Stimulated activated CD8-positive, alpha-beta memory T cell treated with anti-CD3 and anti-CD28 coated beads, Interleukin-15, amount 100 ng/mL, for 24 hours (primary cell): Measurements from ENCODE around the gene ARHGEF40.

Source experiments
- DNase-seq: peaks from one replicate; pipeline ENCODE4 v3.0.0-alpha.2; 2020; ENCODE audit warnings: low read depth

Gene ARHGEF40

GRCh38 chr14:21098892-21099595 is 28.9 kb downstream of the ARHGEF40 start:
- DNase-seq: no peak

DNA sequence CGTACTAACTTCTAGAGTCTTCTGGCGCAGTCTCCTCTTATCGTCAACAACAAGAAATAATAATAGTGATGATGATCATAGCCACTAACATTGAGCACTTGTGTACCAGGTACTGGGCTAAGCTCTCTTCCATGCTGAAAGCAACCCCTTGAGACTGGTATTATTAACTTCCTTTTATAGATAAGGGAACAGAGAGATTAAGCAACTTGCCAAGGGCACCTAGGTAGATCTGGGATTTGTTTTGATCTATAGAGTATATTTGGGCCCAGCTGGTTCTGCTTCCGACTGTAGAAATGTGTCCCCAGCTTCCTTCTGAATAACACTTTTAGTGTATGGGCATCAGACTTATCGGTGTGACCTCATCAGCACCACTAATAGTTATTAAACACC is 29.5 kb downstream of the ARHGEF40 start:
- no peak for DNase-seq

GRCh38 chr14:21100931-21101330 is 30.8 kb downstream of the ARHGEF40 start, which contains the start of gene TMEM253:
TSS of gene TMEM253 (plus strand) at chr14:21101066. CDS start at chr14:21101344, 278 bp downstream.
- no peak for DNase-seq

DNA sequence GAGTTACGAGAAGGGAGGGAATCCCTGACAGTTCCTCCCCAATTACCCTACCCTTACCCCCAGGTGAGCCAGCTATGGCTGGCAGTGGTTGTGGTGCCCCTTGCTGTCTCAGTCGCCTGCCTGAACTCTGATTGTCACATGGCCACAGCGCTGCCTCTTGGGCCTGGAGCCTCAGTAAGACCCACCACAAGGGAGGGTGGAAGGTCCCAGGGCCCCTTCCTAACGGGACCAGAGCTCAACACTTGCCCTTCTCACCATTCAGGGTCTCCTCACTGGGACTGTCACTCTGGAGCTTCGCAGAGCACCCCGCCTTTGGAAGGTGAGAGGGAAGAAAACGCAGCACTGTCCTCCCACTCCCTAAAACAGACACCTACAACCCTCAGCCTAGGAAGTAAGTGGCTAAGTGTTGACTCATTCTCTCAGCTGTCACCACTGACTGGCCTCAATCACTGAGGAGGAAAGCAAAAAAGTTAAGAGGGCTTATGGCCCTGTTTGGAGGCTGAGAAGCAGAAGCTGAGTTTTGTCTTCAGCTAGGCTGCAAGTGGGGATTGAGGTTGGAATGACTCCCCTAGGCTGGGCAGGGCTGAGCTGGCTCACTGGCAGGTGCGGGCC is 31.8 kb downstream of the ARHGEF40 start:
- no peak for DNase-seq

DNA sequence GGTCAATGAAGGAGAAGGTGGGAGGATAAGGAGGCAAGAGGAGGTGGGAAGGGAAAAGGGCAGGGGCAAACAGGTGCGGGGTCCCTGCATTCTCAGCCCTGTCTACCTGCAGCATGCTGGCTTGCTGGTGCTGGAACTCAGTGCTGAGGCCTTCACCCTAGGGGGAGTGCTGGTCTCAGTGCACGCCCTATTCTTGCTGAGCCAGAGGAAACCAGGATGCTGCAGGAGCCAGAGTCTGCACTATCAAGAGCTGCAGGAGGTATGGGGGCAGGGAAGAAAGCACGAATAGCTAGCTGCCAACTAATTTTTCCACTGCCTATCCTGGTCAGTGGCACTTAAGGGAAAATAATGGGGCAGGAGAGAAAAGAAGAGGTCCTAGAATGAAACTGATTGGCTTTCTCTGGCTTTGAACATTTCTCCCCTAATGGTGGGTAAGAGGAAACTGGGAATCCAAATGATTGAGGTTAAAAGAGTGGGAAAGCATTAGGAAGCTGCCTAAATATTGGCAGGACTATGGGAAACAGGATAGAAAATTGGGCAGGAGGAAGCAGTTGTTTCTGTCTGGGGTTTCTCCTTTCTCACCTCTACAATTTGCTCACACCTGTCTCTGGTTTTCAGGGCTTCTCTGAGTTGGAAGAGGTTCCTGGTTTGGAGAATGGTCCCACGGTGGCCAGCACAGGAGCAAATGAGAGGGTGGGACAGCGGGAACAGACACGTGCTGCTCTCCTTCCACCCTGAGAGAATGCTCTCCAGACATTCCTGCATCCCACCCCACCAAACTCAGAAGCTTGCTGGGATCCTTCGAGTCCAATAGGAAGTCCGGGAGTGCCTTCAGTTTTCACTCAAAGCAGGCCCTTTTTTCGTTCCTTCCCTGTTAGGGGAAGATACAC is 32.7 kb downstream of the ARHGEF40 start:
- DNase-seq: no peak

- no peak for DNase-seq
Measured at GRCh38 chr14:21103411-21103709, 33.3 kb downstream of the ARHGEF40 start.

DNA sequence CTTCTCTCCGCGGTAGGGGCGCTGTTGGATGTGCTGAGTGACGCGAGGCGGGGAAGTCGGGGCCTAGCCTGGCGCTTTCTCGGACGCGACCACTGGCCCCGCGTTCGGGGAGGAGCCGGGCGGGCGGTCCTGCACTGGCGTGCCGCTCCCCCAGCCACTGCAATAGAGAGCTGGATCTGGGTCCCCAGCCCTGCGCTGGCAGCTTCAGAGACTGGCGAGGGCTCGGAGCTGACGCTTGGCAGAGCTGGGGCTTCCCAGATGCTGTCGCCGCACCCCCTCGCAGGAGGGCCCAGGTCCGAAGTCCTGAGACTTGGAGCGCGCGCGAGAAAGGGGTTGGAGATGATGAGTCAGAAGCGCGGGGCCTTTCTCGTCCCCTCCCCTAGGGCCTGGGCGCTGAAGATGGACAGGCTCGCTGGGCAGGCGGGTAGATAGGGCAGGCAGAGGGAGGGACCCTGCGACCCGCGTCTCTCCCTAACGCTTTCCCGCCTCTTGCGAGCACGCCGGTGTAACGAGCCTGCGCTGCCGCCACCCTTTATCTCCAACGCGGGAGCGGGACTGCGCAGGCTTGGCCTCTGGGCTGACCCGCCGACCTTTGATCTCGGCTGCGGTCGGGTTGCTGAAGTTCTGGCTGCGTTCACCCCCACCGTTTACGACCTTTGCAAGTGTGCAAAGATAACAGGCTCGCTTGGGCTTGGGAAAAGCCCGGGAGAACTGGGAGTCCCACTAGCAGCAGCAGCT is 33.8 kb downstream of the ARHGEF40 start:
- peak; percentile 73 for DNase-seq

- no peak for DNase-seq
Measured at GRCh38 chr14:21104448-21105060, 34.5 kb downstream of the ARHGEF40 start.

DNA sequence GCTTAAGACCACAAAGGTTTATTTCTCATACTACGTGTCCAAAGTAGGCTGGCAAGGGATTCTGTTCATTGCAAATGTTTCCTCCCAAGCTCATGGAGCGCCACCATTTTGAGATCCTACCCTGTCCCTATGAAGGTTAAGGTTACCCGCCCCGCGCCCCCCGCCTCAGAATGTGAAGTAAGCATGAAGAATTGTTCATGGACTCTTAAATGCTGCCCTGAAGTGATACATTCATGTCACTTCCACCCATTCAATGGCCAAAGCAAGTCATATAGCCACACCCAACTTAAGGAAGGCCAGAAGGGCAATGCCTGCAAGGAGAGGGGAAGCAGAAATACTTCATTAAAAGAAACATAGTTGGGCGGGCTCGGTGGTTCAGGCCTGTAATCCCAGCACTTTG is 35.0 kb downstream of the ARHGEF40 start:
- DNase-seq: no peak

- no peak for DNase-seq
Measured at GRCh38 chr14:21106176-21106497, 36.0 kb downstream of the ARHGEF40 start.

DNA sequence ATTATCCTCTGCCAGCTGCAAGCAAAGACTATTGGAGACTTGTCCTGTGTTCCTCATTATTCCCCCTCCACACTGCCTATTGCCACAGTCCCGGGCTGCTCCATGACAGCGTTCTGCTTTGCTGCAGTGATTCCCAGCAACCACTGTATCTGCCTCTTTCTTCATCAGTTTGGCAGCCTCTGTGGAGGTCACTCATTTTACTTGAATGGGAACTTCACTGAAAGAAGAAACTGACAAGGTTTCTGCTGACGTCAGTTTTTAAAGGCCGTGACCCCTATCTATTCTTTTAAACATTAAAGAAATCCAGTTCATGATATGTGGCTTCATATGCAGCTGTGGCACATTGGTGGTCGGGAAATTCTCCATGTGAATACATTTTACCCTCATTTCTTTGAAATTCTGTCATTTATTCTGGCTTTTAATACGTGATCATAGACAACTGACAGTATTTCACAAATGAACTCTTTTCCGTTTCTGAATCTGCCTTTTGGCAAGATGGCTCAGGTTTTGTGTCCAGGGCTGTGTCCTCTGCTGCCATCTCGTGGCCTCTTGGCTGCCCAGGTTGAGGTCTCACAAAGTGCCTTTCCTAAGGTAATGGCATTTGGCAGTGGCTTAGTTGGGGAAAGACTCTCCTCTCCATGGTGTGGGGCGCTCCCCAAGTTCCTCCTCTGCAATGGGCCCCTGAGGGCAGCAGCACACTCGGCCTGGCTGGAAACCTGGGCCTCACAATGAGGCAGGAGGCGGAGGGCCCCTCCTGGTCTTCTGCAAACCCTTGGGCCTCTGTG is 36.6 kb downstream of the ARHGEF40 start:
- DNase-seq: peak; percentile 34

GRCh38 chr14:21107283-21107800 is 37.2 kb downstream of the ARHGEF40 start:
- DNase-seq: no peak

GRCh38 chr14:21108791-21109190 is 38.7 kb downstream of the ARHGEF40 start:
- no peak for DNase-seq

DNA sequence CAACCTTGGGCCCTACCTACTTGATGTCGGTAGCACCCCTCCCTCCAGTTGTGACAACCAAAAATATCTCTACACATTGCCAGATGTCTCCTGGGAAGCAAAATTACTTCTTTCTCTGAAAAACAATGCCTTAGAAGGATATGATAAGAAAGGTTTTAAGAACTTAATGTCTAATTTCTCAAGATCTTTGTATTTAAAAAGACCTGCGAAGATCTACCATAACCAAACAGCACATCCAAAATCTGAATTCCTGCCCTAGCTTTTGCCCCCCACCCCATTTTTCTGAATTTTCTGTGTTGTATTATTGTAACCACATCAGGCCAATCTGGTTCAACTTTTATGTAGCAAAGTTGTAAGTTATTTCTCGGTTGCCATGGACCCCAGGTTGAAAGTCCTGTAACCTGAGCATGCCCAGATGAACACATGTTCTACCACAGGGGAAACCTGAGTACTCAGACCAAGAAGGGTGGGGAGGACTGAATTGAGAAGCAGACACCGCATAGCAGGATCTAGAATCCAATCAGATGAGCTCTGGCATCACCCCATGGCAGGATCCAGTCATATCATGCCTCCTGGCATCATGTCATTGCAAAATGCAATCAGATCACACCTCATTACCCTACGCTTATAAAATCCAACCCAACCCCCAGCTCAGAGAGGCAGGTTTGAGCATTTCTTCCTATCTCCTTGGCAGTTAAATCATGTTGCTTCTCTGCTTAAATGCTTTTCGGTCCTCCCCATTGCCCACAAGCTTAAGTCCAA is 39.5 kb downstream of the ARHGEF40 start:
- DNase-seq: no peak

DNA sequence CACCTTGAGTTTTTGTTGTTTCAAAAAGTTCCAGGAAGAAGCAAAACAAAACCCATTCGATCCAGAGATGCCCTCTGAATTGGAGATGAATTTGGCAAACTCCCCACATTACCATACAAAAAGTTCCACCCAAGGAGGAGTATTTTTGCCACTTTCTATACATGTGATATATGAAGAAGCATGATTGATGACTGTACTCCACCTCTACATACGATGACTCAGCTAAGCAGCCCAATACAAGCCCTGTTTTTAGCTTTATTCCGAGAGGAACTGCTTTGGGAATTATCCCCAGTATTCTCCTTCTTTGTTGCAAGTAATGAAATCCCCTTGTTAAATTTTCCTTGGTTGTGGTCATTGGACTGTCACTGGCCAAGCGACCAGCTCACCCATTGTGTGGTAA is 42.2 kb downstream of the ARHGEF40 start:
- DNase-seq: no peak

GRCh38 chr14:21113369-21113768 is 43.3 kb downstream of the ARHGEF40 start:
- no peak for DNase-seq

DNA sequence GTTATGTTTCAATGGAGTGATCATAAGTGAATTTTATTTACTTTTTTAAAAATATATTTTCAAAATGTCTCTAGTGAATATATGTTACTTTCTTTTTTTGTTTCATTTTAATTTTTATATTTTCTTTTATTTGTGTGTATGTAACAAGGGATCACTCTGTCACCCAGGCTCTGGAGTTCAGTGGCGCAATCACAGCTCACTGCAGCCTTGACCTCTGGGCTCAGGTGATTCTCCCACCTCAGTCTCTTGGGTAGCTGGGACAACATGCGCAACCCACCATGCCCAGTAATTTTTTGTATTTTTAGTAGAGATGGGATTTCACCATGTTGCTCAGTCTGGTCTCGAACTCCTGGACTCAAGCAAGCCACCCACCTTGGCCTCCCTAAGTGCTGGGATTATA is 48.8 kb downstream of the ARHGEF40 start:
- DNase-seq: no peak

DNA sequence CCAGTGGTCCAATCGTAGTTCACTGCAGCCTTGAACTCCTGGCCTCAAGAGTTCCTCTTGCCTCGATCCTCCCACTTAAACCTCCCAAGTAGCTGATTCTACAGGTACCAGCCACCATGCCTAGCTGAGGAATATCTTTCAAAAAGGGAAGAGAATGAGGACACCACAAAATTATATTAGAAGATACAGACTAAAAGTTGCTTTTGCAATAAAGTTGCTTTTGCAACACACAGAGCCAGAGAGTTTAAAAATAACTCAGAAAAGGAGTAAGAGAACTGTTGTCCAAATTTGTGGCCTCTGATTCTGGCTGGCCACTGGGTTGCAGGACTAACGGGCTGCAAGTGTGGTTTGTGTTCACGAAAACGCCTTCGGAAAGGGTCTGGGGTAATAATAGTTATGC is 50.6 kb downstream of the ARHGEF40 start:
- DNase-seq: no peak

DNA sequence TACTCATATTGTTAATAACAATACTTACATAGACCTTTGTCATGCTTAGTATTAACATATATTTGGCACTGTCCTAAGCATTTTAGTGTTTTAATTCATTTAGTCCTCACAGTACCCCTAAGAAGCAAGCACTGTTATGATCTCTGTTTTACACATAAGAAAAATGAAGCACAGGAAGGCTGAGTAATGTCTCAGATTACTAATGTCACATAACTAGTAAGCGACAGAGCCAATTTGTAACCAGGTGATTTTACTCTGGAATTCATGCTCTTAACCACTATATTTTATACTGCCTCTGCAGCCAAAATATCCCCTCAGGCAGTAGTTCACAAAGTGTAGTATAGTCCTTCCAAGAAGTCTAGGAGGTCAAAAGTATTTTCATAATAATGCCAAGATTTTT is 51.0 kb downstream of the ARHGEF40 start:
- DNase-seq: no peak

- no peak for DNase-seq
Measured at GRCh38 chr14:21123429-21123828, 53.3 kb downstream of the ARHGEF40 start.
